Subcutaneous adipose tissue (tissue), 4 donors: ENCODE data around the gene TEK. TPM values are rescaled to one million over a fixed set of nuclear protein-coding genes. Genes with fewer than 3 reads are reported as not detected.

ENCODE experiments used
- total RNA-seq, 4 donors: library from RNA; depleted of rRNA; stranded (reverse); fragments of >200 nt; gene quantifications; one replicate each; pipeline ENCODE4 v1.1.0, GENCODE V29; 2016
- TF ChIP-seq, protein P1 (sequence below): fragments of 450-650 bp; IDR thresholded peaks from one replicate; pipeline ENCODE4 v1.5.1; 2016; ENCODE audit warnings: low read depth, mild to moderate bottlenecking, control low read depth, antibody characterized with exemption, moderate library complexity

TEK gene
- total RNA-seq, 4 donors from 2014 or later = 8.3 to 36.7 (median 16.7) TPM

DNA sequence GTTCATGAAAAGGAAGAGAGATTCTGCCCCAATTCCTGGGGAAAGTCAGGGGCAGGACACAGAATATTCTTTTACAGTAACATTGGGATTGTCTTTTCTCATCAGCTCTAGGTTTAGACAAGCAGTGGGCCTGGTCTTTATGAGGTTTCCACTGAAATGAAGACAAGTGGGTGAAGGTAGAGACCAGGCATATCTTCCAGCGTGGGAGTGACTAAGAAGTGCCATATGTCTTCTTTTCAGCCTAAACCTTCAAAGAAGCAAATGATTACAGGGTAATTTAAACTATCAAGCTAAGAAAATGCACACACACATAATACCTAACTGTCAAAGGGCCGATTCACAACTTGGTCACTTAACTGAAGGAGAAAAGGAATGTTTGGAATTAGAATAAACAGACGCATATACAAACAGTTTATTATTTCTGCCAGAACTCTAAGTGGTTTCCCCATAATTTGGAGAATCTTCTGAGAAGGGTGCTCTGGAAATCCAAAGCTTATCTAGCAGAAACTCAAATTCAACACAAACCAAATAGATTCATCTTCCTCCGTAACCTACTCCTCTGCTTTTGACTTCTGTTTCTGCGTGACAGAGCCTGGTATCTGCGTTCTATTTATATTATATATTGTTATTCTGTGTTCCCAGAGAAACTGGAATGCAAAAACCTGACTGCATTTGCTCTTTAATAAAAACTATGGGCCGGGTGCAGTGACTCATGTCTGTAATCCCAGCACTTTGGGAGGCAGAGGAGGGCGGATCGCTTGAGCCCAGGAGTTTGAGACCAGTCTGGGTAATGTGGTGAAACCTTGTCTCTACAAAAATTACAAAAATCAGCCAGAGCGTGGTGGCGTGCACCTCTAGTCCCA is 22.0 kb upstream of the TEK start:
- TF ChIP-seq, protein P1, sequence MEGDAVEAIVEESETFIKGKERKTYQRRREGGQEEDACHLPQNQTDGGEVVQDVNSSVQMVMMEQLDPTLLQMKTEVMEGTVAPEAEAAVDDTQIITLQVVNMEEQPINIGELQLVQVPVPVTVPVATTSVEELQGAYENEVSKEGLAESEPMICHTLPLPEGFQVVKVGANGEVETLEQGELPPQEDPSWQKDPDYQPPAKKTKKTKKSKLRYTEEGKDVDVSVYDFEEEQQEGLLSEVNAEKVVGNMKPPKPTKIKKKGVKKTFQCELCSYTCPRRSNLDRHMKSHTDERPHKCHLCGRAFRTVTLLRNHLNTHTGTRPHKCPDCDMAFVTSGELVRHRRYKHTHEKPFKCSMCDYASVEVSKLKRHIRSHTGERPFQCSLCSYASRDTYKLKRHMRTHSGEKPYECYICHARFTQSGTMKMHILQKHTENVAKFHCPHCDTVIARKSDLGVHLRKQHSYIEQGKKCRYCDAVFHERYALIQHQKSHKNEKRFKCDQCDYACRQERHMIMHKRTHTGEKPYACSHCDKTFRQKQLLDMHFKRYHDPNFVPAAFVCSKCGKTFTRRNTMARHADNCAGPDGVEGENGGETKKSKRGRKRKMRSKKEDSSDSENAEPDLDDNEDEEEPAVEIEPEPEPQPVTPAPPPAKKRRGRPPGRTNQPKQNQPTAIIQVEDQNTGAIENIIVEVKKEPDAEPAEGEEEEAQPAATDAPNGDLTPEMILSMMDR = no peak

DNA sequence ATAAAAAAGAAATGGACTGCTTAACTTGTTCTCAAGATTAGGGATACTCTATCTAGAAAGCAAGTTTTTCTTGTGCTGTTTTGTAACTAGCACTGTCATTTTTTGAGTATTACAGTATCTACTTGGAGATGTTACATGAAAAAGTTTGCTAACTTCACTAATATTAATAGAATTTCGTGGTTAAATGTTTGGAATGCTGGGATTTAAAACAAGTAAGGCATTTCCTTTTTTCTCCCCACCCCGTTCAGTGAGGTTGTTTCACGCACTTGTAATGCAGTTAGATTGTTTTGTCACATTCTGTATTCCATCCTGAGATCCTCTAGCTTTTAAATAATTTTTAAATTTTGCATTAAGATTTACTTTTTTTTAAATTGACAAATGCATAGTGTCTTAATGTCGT is 20.0 kb upstream of the TEK start:
- TF ChIP-seq, protein P1 = no peak

DNA sequence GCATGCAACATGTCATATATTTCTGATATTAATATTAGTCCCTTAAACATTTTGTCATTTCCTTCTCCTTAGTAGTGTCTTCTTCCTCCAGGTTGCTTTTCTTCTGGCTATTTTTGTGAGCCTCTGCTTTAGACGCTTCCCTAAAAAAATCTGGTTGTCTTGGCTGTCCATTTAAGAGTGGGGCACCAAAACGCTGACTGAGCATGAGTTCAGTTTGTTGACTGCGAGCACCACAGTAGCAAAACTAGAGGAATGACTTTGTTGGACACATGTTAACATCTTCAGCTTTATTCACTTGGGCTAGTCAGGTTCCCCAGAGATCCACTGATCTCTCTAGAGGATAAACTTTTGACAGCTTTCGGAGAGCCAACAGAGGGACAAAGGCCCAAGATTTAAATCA is 19.3 kb upstream of the TEK start:
- TF ChIP-seq, protein P1 = no peak

DNA sequence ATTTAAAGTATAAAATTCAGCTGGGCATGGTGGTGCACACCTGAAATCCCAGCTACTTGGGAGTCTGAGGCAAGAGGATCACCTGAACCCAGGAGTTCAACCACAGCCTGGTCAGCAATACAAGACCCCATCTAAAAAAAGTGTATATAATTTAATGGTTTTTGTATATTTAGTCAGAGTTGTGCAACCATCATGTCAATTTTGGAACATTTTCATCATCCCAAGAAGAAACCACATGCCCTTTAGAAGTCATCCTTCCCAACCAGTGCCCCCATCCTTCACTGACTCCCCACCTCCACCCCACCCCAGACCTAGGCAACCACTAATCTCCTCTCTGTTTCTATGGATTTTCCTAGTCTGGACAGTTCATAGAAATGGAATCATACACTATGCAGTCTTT is 18.8 kb upstream of the TEK start:
- TF ChIP-seq, protein P1 = no peak

DNA sequence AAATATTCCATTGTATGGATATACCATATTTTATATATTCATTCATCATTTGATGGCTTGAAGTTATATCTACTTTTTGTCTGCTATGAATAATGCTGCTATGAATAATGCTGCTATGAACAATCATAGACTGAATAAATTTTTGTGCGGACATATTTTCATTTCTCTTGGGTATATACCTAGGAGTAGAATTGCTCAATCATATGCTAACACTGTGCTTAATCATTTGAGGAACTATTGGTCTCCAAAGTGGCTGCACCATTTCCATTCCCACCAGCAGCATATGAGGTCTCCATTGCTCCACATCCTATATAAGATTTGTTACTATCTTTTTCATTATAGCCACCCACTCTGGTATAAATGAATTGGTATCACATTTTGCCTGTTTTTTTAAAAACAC is 18.3 kb upstream of the TEK start:
- TF ChIP-seq, protein P1 = no peak

- TF ChIP-seq, protein P1 = no peak
Measured at GRCh38 chr9:27094640-27095298, 14.3 kb upstream of the TEK start.

DNA sequence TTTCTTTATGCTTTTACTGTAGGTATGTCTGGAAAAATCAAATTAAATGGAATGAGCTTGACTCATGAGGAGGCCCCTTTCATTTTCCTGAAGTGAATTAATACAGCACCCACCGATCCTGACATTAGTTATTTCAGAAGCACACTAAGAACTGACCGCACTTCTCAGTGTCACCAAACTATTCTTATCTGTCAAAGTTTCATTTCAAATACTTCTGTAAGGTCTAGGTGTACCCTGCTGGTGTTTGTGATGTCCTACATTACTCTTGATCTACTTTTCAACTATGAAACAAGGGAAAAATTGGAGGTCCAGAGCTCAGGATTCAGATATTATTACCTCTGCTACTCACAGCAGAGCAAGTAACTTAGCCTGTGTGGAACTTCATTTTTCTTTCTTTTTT is 1.8 kb upstream of the TEK start:
- TF ChIP-seq, protein P1 = no peak
